CD4-positive, alpha-beta T cell treated with Interleukin-1 beta for 1 hour (primary cell): ENCODE measurements around the gene RAB43.

ENCODE experiments used
- DNase-seq, 2 donors: peaks; one replicate each; pipeline ENCODE4 v3.0.0-alpha.2; 2020 to 2022

RAB43 gene

DNA sequence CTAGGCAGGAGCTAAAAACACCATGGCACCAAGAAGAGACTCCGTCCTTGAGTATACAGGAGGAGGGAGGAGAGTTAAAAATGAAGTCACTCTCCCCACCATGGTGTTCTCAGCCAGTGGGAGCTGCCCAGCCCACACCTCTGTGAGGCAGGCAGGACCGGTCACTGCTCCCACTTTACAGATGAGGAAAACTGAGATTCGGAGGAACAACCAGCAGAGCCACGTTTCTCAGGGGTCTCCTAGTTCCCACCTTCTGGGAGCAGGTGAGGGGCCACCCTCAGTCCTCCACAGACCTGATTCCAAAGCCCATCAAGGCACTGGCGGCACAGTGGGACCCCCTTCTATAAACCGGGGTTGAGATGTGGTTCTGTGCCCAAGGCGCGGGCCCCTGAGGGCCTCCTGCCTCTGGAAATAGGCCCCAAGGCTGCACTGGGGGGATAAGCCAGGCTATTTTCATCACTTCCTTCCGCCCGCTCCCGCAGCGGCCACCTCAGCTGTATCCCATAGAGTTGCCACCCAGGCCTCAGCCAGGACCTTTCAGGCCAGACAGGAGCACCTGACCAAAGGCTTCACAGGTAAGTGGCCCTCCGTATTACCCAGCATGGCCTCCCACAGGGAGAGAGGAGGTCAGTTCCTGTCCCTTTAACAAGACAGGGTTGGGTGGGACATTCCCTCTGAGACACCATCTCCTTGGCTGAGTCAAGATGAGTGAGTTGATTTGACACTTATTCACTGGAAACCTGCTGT lies 61.2 kb downstream of the RAB43 start, which contains the start of gene GP9:
Gene GP9, plus strand, starts transcription at position 504 of the 747 bp plus-strand sequence. CDS start 961 bp downstream, outside the sequence.
- no peak for DNase-seq

DNA sequence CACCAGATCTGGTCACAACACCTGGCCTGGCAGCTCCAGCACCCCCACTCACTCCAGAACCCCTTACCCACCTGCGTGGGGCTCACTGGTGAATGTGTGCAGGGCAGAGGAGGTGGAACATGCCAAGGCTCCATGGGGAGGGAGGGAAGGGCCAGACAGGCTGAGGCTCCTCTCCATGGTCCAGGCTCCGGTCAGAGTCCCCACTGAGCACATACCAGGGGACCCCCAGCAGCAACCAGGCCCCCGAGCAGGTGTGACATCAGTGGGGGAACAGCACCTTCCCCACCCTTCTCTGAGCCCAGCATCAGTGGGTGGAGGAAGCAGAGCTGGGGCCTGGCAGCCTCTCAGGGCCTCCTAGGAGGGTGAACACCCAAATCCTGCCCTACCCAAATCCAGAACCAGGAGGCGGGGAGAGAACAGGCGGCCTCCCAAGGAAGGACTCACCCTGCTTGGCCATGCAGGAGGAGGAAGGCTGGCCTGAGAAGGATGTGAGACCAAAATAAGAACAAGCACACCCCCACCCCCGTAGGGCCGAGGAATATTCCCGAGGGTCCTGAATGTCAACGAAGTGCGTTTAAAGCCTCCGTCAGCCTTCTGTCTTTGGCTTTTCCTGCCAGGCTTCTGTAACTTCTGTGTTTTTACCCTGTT lies 62.2 kb downstream of the RAB43 start:
- DNase-seq: no peak

DNA sequence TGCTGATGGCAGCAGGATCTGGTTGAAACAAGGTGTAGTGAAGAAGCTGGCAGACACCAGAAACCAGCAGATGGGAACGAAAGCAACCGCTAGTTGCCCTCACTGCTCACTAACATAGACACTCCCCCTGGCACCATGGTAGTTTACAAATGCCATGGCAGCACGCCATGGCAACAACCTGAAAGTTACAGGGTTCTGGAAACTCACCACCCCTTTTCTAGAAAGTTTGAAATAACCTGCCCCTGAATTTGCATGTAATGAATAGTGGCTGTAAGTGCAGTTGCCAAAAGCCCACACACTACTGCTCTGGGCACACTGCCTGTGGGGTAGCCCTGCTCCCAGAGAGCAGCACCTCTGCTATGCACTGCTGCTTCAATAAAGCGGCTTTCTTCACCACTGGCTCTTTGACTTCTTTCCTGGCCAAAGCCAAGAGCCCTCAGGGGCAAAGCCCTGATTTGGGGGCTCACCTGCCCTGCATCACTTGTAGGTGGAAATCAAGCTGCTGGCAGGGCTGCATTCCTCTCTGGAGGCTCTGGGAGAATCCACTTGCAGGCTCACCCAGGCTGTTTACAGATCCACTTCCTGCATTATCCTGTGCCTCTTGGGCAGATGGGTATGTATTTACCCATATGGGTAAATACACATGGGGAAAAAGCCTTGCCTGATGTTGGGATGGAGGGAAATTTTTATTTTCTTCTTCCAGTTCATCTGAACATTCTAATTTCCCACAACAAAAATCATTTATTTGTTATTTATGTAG lies 63.0 kb downstream of the RAB43 start:
- peak in 1 of 2 donors; percentile 33 for DNase-seq

DNA sequence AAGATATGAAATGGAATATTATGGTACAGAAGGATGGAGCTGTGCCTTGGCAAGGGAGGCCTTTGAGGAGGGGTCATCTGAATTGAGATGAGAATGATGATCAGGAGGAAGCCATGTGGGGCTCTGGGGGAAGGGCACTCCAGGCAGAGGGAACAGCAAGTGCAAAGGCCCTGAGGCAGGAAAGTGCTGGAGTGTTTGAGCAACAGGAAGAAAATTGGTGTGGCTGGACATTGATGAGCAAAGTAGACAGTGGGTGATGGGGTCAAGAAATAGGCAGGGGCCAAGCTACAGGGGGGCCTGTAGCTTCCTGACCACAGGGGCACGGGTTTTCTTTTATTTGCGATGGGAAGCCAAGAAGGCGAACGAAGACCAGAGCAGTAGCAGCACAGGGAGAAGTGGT lies 64.4 kb downstream of the RAB43 start:
- DNase-seq: no peak

DNA sequence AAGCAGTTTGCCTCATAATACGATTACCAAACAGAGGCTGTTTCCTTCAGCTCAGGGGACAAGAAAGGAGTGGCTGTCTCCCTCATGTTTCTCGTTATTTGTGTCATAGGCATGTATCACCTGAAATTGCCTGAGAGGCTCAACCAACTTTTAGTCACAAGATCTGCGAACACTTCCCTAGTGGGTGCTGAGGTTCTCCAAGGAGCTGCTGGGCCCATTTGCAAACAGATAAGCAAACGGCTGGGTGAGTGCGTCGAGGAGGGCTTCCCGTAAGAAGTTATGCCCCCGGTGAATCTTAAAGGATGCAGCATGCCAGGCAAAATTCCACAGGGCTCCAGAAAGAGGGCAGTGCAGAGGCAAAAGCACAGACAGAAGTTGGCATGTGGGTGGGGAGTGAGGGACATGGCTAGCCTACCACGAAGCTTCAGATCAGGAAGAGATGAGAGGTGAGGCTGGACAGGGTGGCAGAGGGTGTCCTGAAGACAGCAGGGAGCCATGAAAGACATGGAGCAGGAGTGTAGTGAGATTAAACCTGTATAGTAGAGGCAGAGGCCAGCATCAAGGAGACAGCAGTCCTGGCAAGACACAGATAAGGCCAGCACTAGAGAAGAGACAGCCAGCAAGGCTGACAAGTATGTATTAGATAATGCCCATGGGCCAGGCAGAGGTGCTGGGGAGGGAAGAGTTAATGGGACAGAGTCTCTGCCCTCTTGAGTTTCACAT lies 65.0 kb downstream of the RAB43 start:
- DNase-seq: no peak

DNA sequence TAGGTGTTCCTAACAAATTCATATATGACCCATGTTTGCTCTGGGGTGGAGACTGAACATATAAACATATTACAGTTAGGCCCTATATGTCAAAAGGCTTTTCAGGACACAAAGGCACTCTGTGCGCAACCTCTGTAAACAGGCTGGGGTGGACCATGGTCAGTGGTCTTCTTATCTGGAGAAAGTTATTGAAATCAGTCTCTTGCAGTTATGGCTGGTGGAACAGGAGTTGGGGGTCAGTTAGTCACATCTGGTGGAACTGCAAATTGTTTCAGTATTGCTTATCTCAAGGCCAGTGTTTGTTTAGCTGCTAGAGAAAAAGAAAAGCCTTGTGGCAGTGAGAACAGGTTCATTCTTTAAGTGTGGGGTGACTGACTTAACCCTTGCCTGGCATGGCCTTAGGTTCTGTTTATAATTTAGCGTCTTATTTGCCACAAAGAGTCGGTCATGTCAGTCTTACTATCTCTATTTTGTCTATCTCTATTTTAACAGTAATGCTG lies 66.9 kb downstream of the RAB43 start:
- no peak for DNase-seq

DNA sequence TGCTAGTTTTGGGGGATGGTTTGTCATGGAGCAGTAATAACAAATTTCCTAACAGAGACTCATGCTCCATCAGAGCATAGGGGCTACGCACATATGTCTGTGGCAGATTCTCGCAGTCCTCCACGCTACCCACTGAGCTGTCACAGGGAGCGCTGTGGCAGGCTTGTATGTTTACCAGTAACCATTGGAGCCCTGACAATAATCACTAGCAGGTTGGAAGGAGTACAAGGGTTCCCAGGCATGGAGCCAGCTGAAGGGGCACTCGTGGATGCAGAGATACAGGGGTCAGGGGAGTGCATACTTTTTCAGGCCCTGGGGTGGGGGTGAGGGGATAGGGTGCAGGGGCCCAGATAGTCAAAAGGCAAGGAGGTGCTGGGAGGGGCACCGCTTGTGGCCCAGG lies 68.9 kb downstream of the RAB43 start:
- no peak for DNase-seq

DNA sequence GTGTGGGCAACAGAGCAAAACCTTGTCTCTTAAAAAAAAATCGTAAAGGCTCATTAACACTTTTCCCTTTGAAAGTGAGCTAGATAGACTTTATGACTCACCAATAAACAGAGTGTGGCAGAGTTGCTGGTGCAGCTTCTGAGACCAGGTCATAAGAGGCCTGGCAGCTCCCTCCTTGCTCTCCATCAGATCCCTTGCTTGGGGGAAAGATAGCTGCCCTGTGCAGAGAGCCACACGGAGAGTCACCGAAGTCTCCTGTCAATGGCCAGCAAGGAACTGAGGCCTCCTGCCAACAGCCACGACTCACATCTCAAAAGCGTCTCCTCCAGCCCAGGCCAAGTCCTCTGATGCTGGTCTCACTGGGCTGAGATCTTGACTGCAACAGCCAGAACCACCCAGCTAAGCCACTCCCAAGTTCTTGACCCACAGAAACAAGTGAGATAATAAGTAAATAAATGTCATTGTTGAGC lies 69.7 kb downstream of the RAB43 start:
- DNase-seq: no peak

DNA sequence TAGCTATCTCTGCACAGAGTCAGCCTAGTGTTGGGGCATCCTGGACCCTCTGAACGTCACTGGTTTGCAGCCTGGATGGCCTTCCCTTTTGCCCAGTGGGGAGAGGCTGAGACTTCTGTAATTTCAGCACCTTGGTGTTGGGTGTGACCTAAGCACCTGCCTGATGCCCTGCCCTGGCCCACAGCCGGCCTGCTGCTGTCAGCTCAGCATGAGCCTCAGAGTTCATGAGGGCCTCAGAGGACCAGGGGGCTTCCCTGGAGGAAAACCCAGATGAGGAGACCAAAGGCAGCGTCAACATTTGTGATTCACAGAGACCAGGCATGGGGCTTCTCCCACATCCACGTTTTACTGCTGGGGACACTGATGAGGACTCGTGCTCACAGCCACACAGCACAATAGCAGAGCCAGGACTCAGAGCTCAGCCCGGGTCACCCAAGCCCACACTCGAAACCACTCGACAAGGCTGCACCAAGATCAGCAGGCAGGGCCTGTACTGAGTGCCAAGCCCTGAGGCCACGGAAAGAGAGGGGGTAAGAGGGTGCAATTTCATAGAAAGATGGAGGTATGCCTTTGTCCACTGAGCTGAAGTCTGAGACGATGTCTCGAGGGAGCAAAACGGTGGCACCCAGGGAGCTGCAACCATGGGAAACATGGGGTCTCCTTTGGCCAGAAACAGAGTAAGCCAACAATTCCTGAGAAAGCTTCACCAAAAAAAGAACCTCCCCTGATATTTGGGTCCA lies 70.9 kb downstream of the RAB43 start:
- no peak for DNase-seq

DNA sequence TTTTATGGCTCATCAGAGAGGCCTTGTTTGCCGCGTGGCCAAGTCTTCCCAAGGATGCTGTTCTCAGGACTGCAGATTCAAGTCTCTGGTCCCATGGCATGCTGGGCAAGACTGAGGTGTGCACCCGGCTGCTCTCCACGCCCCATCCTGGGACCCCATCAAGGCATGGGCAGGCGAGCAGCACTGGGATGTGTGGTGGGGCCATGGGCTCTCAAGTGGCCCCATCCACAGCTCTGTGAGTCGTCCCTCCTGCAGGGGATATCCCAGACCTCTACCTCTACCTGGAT lies 74.1 kb downstream of the RAB43 start:
- DNase-seq: no peak

DNA sequence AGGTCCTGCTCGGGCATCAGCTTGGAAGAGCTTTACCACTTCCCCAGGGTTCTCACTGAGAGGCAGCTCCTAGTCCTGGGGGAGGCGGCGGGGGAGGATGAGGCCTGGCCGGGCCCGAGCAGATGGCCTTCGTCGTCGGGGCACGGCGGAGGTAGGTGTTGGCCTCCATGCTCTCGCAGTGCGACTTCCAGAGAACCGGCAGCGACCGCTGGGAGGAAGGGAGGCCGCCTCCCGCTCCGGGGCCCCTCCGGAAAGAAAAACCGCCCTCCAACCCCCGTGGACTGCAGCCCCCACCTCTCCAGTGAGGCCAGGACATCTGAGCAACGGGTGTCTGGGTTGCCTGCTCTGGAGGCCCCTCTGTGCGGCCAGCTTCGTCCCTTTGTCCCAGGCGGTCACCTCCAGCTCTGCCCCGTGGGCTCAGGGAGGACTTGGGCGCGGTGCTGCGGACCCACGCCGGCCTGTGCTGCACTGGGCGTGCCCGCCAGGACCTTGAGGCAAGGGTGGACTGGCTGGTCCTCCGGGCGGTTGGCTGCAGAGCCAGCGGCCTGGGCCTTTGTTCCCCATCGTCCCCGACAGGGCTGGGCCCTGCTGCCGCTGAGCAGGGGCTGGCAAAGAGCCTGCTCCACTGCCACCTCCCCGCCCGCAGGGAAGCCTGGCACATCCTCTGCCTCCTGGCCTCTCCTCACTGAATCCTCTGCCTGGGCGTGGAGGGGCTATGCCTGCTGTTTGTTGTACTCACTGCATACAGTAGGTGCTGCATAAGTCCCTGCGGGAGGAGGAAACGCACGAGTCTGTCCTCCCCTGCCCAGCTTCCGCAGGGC lies 74.7 kb downstream of the RAB43 start:
- no peak for DNase-seq

DNA sequence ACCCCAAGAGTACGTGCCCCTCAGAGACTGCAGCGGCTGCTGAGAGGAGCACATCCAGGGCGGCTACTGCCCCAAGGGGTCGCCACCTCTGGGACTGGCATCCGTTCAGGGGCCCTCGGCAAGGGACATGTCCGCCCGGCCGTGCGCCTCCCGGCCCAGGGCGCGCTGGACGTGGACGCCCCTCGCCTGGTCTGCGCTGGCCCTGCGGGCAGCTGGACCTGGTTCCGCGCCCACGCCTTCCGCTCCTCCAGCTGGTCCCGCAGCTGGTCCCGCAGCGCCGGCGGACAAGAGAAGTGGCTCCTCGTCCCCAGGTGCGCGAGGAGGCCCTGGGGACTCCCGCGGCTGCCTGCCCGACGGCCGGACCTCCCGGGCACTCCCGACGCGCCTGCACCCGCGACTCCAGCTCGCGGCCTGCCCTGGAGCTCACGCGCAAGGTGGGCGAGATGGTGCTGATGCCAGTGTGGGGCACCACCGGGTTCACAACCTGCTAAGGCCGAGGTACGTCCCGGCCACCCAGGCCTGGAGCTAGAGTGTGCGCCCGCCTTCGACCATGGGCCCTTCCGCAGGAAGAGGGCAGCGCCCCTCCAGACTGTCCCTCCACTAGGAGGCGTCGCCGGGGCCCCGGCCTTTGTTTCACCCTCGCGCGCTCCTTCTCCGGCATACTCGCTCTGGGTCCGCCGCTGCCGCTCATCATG lies 75.4 kb downstream of the RAB43 start:
- DNase-seq: no peak

DNA sequence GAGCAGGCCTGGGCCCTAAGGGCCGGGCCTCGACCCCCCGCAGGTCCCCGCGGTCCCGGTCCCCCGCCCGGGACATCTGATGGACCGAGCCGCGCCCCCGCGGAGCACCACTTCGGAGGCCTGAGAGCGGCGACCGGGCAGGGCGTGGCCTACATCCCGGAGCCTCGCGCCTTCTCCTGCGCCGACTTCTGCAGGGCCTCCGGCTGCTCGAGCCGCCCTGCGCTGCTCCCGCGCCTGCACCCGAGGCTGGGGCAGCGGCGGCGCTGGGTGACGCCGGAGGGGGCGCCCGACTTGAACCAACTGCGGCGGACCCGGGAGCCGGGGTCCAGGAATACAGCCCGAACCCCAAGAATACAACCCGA lies 75.9 kb downstream of the RAB43 start:
- peak; percentile 19 to 27 for DNase-seq

DNA sequence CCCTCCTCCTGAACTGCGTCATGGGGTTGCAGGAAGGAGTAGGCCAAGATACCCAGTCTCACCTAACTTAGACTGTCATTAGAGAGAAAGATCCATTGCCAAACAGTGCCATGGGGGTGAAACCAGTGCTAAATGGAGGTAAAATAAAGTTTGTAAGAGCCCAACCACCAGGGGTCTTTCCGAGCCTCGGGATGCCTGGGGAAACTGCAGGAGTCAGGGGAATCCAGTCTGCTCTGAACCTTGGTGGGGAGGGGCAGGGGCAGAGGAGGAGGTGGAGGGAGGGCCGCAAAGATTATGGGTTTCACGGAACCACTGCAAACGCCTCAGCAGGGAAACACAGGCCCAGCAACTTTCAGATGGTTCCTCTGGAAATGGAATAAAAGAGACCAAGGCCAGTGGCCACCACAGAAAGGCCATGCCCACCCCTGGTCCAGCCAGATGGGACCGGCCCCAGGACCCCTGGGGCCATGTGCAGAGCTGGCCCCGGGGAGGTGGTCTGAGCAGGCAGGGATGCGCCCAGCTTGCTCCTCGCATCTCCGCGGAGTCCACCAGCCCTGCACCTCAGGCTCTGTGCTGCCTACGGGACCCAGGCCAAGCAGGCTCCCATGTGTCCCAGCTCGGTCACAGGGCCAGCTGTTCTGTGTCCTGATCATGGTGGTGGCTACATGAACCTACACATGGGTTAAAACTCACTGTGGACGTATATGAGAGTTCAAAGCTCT lies 80.9 kb downstream of the RAB43 start:
- no peak for DNase-seq

DNA sequence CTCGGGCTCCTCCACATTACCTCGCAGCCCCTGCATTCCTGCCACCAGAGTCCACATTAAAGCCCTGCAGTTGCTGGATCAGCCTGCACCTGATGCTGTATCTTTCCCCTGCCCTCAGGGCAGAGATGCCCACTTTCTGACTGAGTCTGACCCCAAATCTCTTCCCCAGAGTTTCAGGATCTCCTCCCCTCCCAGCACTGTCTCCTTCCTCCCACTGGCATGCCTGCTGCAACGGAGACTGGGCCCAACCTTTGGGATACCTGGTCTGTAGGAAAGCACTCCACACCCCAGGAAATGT lies 81.6 kb downstream of the RAB43 start:
- DNase-seq: no peak

DNA sequence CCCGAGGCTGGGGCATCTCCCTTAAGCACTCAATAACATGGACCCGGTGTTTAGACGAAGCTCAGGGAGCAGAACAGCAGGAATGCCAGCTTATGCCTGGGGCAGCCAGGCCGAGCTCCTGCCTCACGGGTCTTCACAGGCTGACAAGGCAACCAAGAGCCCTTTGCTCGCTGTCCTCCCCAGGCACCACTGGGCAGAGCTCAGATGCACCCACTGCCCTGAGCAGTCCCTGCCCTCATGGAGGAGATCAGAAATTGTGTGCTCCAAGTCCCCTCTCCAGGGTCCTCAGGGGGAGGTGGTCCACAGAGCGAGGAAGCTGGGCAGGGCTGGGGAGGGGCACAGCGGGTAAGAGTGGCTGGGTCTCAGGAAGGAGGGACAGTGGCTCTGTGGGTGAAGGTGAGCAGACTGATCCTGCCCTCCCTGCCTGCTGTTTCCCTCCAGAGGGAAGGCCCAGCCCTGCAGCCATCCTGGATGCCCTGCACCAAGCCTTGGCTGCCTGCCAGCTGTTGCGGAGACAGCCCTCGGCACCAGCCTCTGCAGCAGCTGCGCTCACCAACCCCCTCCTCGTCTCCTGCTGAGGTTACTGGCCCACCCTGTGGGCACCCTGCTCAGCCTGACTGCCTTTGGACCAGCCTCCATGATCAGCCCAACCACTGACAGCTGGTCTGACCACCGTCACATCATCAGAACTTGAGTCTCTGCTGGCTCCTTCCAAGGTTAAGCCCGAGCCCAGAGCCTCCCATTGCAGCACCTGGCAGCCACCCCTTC lies 82.1 kb downstream of the RAB43 start:
- no peak for DNase-seq

DNA sequence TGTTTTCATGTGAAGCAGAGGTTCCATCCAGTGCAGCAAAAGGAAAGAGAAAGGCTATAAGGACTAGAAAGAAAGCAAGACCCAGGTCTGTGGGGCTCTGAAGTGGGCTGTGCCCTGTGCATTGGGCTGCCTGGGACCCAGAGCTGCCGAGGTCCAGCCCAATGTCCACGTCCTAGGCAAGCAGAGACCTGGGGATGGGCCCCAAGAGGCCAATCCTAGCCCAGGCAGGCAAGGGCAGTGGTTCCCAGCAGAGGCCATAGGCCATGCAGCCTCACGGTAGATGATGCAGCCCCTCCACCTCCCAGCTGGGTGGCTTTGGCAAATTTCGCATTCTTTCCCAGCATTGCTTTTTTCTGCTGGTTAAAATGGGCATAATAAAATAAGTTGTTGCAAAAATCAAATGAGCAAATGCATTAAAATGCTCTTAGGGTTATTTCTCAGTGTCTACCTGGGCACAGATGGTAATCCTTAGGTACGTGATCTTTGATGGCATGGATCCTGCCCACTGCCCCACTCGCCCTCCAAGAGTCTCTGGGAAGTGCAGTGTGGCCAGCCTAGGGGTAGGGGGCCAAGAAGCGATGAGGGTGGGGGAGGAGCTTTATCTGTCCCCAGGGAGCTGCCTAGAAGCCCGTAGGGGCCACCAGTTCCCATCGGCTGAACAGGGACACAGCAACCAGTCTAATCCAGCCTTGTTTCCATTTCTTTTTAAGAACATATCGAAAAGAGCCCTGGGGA lies 83.3 kb downstream of the RAB43 start:
- DNase-seq: no peak
